Adipocyte (in vitro differentiated cells): ENCODE measurements around the gene RASA3.

Source experiments
- DNase-seq: peaks from one replicate; pipeline ENCODE4 v3.0.0-alpha.2; 2015; ENCODE audit warnings: low read depth
- H3K27me3 ChIP-seq: replicated peaks from 2 replicates; pipeline ENCODE4 v1.7.0; 2013; ENCODE audit warnings: mild to moderate bottlenecking, low read length, moderate library complexity; ENCODE audit not compliant: control insufficient read depth, insufficient read depth
- H3K36me3 ChIP-seq: 2 replicates; pipeline ENCODE4 v1.7.0; 2013; ENCODE audit warnings: low read length, mild to moderate bottlenecking, moderate library complexity; ENCODE audit not compliant: control insufficient read depth, insufficient read depth, severe bottlenecking
- H3K4me1 ChIP-seq: 2 replicates; pipeline ENCODE4 v1.7.0; 2013; ENCODE audit warnings: mild to moderate bottlenecking, low read length, moderate library complexity; ENCODE audit not compliant: control insufficient read depth, insufficient read depth
- H3K4me3 ChIP-seq: 2 replicates; pipeline ENCODE4 v1.7.0; 2013; ENCODE audit warnings: mild to moderate bottlenecking, low read length, moderate library complexity
- H3K9ac ChIP-seq: 2 replicates; pipeline ENCODE4 v1.7.0; 2013; ENCODE audit warnings: mild to moderate bottlenecking, low read length, moderate library complexity
- H3K9me3 ChIP-seq: 2 replicates; pipeline ENCODE4 v1.7.0; 2013; ENCODE audit warnings: mild to moderate bottlenecking, low read length, moderate library complexity; ENCODE audit not compliant: control insufficient read depth

Gene RASA3

GRCh38 chr13:114146173-114146572 is 13.8 kb upstream of the RASA3 start:
- no peaks in the 10 kb centered on the region for H3K36me3 ChIP-seq
- H3K27me3 ChIP-seq = peaks cover 31% of the 10 kb centered on the region
- H3K9ac ChIP-seq = no peak overlapping the region
- no peak for DNase-seq
- no peak overlapping the region for H3K4me3 ChIP-seq
- H3K9me3 ChIP-seq = no peaks in the 10 kb centered on the region
- H3K4me1 ChIP-seq = peaks cover 5% of the 10 kb centered on the region

DNA sequence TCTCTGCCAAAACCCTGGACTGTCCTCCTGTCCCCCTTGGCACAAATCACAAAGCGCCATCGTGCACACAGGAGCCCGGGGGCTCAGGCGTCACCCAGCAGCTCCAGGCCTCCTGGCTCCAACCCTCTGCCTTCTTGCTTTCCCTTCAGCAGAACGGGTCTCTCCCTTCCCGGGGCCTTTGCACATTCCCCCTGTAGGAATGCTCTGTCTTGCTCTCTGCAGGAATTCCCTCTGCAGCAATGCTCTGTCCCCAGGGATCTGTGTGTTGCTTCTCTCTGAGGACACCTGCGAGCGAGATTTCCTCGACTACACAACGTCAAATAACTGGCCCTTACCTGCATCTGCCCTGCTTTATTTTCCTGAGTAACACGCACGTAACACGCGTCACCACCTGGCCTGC is 13.3 kb upstream of the RASA3 start:
- no peak for DNase-seq
- no peak overlapping the region for H3K9ac ChIP-seq

DNA sequence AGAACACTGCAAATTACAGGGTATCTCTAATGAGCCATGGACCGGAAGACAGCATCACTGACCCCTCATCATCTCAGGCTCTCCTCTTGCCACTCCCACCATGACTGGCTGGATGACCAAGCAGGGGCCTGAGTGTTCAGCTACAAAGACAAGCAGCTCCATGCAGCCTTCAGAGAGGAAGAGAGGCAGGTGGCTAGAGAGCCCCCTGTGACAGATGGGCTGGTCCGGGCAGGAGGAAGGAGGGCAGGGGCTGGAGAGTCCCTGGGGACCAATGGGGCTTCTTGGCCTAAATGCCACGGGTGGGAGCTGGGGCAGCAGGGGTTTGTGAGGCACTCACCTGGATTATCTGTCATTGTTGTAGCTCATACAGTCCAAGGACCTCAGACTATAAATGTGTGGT is 12.8 kb upstream of the RASA3 start:
- Histone ChIP-seq H3K36me3 (no peaks in the 10 kb centered on the region), H3K4me3 (no peak overlapping the region), H3K9me3 (no peaks in the 10 kb centered on the region), H3K9ac (no peak overlapping the region), H3K27me3 (peaks cover 28% of the 10 kb centered on the region), H3K4me1 (no peaks in the 10 kb centered on the region)
- no peak for DNase-seq

More for the DNA sequence above, 13.3 kb upstream of the RASA3 start:
- no peak overlapping the region for H3K4me3 ChIP-seq
- H3K4me1 ChIP-seq = peaks cover under 1% of the 10 kb centered on the region
- no peaks in the 10 kb centered on the region for H3K36me3 ChIP-seq
- H3K27me3 ChIP-seq = peaks cover 31% of the 10 kb centered on the region
- H3K9me3 ChIP-seq = no peaks in the 10 kb centered on the region

GRCh38 chr13:114144606-114145244 is 12.3 kb upstream of the RASA3 start:
- Histone ChIP-seq H3K36me3 (no peaks in the 10 kb centered on the region), H3K4me3 (no peak overlapping the region), H3K9me3 (no peaks in the 10 kb centered on the region), H3K9ac (no peak overlapping the region), H3K4me1 (no peaks in the 10 kb centered on the region), H3K27me3 (peaks cover 23% of the 10 kb centered on the region)
- DNase-seq = no peak

DNA sequence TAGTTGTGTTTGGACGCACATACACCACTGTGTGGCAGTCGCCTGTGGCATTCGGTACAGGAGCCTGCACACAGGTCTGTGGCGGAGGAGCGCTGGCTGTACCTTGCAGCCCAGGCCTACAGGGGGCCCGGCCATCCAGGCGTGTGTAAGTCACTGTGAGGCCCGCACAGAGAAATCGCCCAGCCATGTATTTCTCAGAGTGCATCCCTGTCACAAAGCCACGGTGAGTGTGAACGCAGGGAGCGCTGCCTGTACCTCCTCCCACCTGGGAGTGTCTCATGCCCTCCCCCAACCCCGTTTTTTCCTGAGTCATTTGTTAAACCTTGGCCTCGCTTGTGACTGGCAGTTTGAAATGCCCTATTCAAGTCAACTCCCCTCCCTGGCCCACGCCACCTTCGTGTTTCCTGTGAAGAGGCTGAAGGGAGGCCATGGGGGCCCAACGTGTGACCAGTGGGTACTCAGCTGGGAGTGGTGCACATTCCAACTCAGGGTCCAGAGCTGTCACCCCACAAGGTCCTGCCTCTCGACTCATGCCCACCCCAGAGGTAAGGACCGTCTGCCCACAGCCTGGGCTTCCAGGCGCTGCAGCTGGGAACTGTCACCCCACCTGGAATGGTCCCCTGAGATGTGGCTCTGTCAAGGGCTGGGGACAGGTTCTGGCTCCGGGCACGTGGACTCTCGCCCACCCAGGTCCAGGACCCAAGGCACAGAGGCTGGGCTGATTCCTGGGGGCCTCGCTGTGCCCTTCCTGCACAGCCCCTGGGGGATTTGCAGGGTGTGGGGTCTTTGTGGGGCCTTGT is 11.6 kb upstream of the RASA3 start:
- Histone ChIP-seq H3K36me3 (no peaks in the 10 kb centered on the region), H3K9me3 (no peaks in the 10 kb centered on the region), H3K4me3 (no peak overlapping the region), H3K4me1 (no peaks in the 10 kb centered on the region), H3K9ac (no peak overlapping the region), H3K27me3 (peaks cover 19% of the 10 kb centered on the region)
- DNase-seq = no peak

GRCh38 chr13:114142640-114143490 is 10.4 kb upstream of the RASA3 start:
- H3K36me3 ChIP-seq = no peaks in the 10 kb centered on the region
- no peak for DNase-seq
- peaks cover 10% of the 10 kb centered on the region for H3K27me3 ChIP-seq
- H3K9ac ChIP-seq = no peak overlapping the region
- H3K4me3 ChIP-seq = no peak overlapping the region
- H3K4me1 ChIP-seq = no peaks in the 10 kb centered on the region
- no peaks in the 10 kb centered on the region for H3K9me3 ChIP-seq

GRCh38 chr13:114142137-114142550 is 9.7 kb upstream of the RASA3 start:
- H3K36me3 ChIP-seq = no peaks in the 10 kb centered on the region
- no peaks in the 10 kb centered on the region for H3K4me1 ChIP-seq
- H3K9ac ChIP-seq = no peak overlapping the region
- peaks cover 10% of the 10 kb centered on the region for H3K27me3 ChIP-seq
- H3K4me3 ChIP-seq = no peak overlapping the region
- no peaks in the 10 kb centered on the region for H3K9me3 ChIP-seq
- DNase-seq = no peak

GRCh38 chr13:114141261-114141996 is 9.0 kb upstream of the RASA3 start:
- H3K27me3 ChIP-seq = peaks cover 10% of the 10 kb centered on the region
- no peaks in the 10 kb centered on the region for H3K36me3 ChIP-seq
- DNase-seq = no peak
- H3K9ac ChIP-seq = no peak overlapping the region
- H3K4me1 ChIP-seq = no peaks in the 10 kb centered on the region
- no peak overlapping the region for H3K4me3 ChIP-seq
- no peaks in the 10 kb centered on the region for H3K9me3 ChIP-seq

DNA sequence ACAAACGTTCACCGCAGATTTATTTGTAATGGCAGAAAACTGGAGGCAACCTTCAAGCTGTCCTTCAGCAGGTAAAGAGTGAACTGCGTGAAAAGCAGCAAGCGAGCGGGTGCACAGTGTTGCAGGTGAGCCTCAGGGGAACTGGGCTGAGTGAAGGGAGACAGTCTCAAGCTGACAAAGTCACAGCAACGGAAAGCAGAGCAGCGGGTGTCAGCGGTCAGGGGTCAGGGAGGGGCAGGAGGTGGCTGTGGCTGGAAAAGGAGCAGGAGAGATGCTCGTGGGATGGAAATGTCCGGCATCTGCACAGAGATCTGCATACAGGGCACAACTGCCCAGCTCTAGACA is 8.5 kb upstream of the RASA3 start:
- no peak for DNase-seq
- no peak overlapping the region for H3K4me3 ChIP-seq
- no peaks in the 10 kb centered on the region for H3K9me3 ChIP-seq
- no peak overlapping the region for H3K9ac ChIP-seq
- H3K27me3 ChIP-seq = peaks cover 6% of the 10 kb centered on the region
- H3K4me1 ChIP-seq = no peaks in the 10 kb centered on the region
- no peaks in the 10 kb centered on the region for H3K36me3 ChIP-seq

GRCh38 chr13:114140131-114140905 is 7.9 kb upstream of the RASA3 start:
- Histone ChIP-seq H3K27me3 (peaks cover 5% of the 10 kb centered on the region), H3K4me3 (no peak overlapping the region), H3K9me3 (no peaks in the 10 kb centered on the region), H3K4me1 (no peaks in the 10 kb centered on the region), H3K9ac (no peak overlapping the region), H3K36me3 (no peaks in the 10 kb centered on the region)
- DNase-seq = no peak
